Skin of body (tissue), 2 donors: ENCODE data around the gene HOMER2. TPM values are rescaled to one million over a fixed set of nuclear protein-coding genes. Genes with fewer than 3 reads are reported as not detected.

Experiments
- DNase-seq: peaks from one replicate; lab custom pipeline; 2025; lab: John Stamatoyannopoulos, UW
- total RNA-seq: library from RNA; depleted of rRNA; stranded (reverse); fragments of >200 nt; gene quantifications from one replicate; pipeline ENCODE4 v1.2.3, GENCODE V29; 2014

HOMER2 gene
- total RNA-seq, 1 donor from 2014 or later: 16.8 TPM

DNA sequence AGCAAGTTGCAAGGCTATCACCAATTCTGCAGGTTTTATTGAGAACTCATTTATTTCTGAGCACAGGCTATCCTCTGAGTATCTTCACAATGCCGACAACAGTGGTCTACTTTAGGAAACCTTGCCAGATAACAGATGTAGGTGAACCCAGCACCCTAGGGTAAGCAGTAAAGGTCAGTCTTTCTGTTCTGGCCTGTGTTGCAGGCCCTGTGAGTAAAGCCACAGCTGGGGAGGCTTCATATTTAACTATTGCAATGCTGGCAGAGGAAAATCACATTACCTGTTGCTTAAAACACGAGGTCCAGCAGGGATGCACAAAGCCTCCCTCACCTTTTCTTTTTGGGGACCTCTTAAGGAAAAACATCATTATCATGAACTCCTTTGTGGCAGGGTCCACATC, 87.6 kb downstream of the HOMER2 start:
- no peak for DNase-seq

DNA sequence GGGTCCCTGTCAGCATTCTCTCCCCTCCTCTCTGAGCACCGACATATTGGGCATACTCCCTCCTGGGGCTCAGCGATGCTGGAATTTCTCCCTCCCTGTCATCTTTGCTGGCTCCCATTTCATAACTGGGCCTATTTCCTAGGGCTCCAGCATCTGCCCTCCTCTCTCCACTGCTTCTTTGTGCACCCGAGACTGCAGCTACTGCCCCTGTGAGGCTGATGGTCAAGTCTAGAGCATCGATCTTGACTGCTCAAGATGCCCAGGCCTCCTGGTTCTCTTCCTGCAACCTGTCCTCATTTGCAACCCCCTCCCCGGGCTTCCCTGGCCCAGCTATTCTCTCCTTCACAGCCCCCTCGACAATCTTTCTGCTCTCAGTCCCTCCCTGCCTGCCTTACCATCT, 89.6 kb downstream of the HOMER2 start:
- no peak for DNase-seq

DNA sequence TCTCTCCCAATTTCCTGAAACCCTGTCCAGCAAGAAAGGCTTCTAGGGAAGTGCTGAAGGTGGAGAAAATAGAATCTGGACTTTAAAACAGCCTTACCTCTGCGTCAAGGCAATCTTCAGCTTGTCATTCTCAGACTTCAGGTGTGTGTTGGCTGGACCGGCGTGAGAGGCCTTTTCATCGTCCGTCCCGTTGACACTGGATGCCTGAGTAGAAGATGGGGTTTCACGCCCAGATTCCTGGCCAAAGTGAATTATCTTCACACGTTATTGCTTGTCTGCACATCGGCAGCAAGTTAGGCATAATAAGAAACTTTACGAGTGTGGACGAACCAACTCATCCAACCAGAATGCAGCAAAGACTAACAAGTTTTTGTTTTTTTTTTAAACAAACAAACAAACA, 93.6 kb downstream of the HOMER2 start:
- DNase-seq: no peak

DNA sequence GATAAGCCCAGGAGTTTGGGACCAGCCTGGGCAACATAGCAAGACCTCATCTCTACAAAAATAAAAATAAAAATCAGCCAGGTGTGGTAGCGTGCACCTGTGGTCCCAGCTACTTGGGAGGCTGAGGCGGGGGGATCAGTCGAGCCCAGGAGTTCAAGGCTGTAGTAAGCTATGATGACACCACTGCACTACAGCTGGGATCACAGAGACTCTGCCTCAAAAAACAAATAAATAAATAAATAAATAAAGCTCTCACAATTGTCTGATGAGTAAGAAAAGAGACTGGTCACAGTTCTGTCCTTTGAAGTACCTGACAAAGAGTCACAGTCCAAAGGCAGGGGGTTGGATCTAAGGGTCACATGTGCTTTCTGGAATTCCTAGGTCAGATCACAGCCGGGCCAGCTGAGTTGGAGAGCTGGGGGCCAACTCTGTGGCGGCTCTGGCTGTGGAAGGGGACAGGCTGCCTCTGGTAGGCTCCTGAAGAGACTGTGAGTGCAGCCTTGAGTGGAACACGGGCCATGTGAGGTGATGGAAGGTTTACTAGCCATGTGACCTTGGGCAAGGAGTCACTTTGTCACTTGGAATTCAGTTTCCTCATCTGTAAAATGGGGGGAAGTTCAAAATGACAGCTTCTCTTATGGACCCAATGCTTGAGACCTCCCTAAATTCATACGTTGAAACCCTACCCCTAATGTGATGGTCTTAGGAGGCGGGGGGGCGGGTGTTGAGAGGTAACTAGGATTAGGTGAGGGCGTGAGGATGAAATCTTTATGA, 95.9 kb downstream of the HOMER2 start:
- DNase-seq: no peak

DNA sequence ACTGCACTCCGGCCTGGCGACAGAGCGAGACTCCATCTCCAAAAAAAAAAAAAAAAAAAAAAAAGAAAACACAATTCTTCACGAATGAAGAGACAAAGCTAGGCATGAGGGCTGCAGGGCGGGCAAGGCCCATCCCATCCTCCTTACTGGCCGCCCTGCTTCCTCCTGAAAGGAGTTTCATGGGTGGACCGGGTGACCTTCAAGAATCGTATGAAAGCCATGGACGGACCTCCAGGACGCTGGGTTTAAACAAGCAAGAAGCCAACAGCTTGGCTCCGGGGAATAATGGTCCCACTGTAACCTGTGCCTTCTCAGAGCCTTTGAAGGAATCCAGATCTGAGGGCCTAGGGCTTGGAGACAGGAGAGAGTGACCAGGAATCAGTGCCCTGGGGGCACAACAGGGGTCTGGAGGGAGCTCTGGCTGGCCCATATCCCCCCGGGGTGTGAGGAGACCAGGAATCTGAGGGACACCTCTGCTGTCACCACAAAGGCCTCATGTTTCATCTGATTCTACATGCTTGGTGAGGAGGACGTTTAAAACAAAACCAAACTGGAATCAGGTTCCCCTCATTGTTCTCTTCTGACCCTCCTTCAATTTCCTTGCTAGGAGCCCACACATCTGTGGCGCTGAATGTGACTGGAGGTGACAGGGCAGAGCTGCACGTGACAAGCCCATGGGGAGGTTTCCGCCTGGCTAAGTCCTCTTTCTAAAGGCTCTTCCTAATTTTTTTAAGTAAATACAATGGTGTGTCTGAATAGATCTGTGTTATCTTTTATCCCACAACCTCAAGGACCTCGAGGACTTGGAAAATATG, 97.0 kb downstream of the HOMER2 start:
- DNase-seq: no peak

DNA sequence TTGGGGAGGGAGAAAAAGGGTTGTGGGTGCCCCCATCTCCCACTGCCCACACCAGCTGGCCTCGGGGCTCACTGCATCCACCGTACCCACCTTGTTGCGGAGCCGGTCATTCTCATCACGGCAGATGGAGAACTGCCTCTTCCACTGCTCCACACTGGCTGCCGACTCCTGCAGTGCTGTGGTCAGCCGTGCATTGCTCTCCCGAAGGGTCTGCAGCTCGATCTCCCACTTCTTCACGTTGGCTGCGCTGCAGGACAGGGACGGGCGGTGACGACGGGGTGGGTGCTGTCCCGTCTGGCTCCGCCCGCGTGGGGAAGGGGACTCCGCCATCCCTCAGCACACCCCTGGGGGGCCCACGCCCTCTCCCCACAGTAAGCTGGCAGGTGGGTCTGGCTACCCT, 98.0 kb downstream of the HOMER2 start:
- DNase-seq: no peak

DNA sequence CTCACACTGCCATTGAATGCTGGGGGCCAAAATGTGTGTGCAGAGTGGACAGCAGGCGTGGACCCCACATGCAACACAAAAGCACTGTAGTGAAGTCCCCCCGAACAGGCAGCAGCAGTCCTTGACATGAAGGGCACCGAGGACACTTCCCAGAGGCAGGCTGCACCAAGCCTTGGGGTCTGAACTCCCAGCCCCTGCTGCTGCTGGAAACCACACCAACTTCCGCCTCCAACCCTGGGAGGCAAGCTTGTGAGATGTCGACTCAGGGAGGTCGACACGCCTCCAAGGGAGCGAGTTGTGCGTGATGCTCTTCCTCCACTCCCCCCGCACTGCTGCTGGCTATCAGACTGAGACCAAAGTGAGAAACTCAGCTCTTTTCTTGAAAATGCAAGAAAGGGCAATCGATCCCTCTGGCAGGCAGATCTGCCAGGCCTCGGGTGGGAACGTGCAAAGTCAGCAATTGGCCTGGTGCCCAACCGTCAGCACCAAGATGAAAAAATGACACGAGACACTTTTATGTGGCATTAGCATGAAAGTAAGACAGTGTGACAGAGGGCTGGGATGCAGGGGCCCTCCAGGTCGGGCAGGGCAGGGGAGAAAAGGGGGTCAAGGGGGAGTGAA, 99.5 kb downstream of the HOMER2 start:
- no peak for DNase-seq

DNA sequence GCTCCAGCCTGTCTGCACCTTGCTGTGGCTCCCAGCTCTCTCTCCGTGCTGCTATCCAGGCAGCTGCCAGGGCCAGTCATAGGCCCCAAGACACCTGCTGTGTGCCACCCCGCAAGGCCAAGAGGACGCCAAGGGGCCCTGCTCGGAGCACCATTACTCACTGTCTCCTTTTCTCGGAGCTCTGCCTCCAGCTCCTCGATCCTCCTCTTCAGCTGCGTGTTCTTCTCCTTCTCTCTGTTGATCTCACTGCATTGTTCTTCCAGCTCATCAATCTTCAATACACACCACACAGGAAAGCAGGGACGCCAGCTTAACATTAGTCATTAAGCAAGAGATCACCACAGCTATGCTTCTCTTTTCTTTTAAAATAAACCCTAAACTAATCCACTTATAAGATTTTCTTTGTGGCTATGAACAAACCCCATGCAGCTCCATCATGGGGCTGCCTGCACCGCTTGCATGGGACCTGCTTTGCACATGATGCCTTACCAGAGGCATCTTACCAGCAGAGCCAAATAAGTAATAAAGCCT, 100.5 kb downstream of the HOMER2 start:
- no peak for DNase-seq

DNA sequence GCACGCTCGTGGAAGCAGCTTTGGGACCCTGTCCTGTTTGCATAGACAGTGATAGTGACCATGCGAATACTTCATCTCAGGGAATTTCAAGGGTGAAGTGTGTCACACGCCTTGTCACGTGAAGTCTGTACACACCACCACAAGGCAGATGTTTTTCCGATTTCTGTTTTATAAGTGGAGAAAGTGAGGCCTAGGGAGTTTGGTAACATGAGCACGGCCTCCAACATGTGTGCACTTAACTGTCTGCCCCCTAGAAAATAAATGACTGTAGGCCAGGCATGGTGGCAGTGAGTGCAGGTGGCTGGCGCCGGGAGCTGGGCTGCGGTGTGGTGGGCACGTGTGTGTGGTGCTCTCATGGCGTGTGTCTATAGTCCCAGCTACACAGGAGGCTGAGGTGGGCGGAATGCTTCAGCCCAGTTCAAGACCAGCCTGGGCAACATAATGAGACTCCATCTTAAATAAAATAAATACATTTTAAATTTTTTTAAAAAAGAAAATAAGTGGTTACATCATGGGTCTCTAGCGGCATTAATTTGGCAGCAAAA, 101.1 kb downstream of the HOMER2 start:
- no peak for DNase-seq

DNA sequence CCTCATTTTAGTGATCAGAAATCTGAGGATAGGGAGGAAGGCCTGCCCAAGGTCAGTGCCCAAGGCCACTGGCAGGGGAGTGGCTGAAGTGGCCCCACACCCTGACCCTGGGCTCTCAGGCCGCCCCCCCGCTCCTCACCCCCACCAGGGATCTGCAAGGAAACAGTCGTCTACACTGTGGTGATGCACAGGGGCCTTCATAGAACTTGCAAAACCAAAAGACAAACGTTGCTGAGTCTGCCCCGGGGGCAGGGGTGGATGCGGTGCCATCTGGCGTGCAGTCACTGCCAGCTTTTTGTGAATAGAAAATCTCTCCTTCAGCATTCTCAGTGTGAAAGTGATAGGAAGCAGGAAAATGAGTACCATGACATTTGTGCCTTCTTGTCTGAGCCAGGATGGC, 101.8 kb downstream of the HOMER2 start:
- peak; percentile 8 for DNase-seq

DNA sequence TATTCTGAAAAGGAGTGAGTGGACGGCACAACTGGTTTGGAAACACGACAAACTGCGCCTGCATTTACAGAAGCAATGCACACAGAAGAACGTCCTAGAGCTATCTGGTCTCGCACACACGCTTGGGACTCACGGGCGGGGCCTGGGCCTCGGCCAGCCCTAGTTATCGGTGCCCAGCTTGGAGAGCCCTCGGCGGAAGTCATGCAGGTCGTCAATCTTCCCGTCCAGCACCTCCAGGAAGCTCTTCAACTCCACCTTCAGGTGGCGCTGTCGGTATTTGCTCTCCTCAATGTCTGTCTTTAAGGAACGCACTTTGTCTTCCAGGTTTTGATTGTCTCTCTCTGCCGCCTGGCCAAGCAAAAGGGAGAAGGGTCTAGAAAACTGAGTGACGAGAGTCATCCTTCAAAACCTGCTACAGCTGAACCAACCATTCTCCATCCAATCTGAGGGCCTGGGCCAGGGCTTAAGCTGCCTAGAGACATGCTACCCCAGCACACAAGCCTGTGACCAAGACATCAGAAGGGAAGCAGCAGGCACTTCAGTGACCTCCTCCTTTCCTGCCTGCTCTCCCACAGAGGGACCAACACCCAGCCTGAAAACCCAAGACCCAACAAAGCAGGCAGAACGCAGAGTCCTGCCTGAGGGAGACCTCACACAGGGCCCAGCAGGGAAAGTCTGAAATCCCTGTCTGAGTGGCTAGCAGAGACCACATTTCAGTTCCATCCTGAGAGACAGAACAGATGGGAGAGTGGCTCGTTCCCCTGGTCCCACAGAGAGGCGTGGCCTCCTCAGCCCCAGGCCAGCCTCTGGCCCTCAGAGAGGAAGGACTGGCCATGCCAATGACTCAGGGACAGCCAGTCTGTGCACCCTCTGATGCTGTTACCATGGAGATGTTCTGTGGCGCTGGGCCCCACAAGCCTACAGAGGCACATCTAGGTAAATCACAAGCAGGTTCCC, 102.7 kb downstream of the HOMER2 start:
- peak; percentile 72 for DNase-seq

DNA sequence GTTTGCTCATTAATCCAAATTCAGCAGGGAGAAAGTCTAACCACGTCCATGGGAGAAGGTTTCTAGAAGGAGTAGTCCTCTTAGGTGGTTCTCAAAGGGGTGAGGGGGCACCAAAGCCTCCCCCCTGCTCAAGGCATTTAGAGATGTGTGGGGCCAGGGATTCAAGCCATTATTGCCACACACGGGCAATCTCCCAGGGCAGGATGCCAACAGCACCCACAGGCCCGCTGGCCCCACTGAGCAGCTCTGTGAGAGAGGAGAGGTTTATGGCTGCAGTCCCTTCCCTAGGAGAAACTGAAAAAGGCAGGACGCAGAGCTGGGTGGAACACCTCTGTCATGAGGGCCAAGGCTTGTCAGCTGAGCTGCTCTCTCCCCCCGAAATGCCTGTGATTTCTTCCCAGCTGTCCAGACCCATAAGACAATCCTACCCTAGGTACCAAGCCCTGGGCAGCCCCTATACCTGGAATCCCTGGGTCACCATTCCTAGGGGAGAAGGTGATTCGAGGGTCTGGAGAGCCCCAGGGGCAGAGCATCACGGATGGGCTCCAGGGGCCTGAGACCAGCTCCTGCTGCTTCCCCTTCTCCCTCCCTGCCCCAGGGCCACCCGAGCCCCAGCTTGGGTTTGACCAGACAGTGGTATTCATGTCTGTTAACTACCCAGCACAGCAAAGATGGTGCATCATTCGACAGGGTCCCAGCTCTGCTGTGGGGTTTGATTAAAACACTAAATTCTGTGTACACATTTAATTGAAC, 104.1 kb downstream of the HOMER2 start:
- DNase-seq: no peak

DNA sequence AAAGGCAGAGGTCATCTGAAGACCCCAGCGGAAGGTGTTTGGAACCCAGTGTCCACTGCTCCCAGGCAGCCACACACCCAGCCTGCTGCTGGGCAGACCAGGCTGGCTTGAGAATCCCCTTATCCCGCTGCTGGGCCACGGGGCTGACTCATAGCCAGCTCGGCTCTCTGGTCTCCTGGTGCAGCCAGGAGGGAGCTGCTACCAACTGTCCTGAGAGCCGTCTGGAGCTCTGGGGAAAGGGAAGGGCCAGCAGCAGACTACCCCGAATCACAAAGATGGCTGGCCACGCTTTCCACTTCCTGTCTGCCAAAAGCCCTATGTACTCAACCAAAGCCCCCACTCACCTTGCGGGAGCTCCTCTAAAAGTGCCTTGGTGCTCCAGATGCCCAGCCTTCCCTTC, 104.8 kb downstream of the HOMER2 start:
- no peak for DNase-seq

DNA sequence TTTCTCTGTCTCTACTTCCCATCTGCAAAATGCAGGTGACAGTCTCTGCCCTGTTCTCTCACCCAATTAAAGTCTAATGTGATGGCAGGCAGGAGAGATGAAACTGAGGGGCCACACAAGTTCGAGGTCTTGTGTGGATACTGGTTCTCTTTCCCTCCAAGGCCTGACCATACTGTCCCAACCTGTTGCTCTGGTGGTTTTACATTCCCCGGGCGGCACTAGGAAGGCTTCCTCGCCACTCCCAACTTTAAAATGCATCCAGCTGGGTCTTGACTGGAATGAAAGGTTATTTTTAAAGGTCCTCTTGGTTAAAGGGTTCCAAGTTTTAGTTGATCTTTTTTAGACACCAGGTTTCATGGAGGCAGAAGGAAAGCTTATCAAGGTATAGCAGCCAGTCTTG, 105.9 kb downstream of the HOMER2 start:
- no peak for DNase-seq

DNA sequence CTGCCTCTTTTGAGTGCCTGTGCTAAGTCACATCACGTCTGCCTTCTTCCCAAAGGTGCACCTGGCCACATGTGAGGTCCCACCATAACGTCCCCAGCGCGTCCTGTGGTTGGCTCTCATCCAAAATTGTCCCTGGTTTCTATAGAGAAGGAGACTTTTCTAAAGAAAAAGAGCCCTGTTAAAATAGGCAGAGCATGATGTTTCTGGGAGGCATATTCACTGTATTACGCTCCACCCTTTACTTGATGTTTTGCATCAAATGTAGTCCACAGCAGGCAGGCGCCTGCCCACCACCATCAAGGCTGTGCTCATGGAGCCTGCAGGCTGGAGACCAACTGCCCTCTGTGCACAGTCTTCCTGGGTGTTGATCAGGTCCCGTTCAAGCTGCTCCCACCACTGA, 106.8 kb downstream of the HOMER2 start:
- no peak for DNase-seq

DNA sequence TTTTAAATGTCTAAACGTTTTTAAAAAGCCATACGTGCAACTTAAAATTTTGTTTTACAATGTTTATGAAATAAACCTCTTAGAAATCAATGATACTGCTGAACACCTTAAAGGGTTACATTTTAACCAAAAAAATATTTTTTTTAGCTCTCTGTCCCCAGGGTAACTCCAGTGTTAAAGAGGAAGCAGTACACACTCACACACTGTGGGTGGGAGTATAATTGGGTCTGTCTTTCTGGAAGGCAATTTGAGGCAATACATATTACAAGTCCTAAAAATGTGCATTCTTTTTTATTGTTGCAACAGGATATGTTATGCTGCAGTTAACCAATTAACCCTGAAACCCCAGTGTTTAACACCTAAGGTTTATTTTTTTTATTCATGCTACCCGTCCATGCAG, 109.0 kb downstream of the HOMER2 start:
- DNase-seq: no peak

DNA sequence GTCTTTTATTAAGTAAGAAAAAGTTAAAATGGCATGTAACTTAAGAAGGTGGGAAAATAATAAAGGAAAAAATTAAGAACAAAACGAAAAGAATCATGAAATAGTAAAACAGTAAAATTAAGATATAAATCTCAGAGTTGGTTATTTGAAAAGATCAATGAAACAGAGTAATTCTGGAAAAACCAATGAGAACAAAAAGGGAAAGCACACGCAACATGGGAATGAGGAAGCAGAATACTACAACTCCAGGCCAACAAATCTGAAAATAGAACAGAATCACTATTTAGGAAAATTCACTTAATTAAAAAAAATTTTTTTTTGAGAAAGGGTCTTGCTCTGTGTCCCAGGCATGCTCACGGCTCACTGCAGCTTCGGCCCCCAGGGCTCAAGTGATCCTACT, 112.4 kb downstream of the HOMER2 start:
- DNase-seq: no peak

DNA sequence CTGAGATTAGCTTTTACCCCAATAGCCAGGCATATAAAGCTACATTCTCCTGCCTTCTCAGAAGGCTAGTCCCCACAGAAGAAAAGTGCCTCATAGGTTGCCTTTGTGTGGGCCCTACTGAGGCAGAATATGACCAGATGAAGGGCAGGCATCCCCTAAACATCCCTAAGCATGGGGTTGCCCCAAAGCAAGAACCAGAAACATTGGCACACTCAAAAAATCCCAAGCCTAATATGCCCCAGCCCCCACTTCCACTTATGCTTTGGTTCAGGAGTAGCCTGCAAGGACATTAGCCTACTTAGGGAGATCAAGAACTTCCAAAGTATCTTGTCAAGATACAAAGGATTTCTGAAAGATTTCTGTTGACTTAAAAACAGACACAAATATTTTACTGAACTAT, 113.4 kb downstream of the HOMER2 start:
- DNase-seq: no peak

DNA sequence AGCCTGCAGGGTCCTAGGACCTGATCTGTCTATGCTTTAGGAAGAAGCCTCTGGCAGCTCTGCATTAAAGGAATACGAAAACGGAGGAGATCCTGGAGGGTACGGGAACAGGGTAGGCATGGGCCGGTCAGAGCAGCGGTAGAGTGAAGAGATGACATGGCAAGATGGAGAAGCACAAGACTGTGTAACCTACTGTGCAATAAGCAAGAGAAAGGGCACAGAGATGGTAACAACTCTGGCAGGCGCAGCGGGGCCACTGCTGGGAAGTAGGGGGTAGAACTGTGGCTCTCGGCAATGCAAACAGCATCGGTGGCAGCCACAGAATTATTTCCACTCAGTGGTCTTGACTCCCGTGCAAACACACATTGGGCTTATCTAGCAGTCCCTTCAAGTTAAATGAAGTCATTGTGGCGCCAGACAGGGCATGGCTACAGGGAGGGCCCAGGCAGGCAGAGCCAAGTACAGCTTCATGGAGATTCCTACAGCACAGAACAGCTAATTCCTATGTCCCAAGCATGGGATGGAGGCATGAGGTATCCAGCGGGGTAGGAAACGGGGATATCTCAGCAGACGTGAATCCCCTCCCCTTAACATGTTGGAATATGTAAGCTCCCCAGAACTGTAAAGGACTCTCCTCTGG, 114.3 kb downstream of the HOMER2 start:
- no peak for DNase-seq
